WTC11 (cell line): ENCODE measurements around the gene FHIT. TPM values are rescaled to one million over a fixed set of nuclear protein-coding genes. Genes with fewer than 3 reads are reported as not detected.

Source experiments
- ATAC-seq: fragments of 200-7000 bp; cut with Tn5 transposase; 2 replicates; pipeline ENCODE4 v1.10.0; 2021; ENCODE audit warnings: mild to moderate bottlenecking, moderate library complexity
- CTCF ChIA-PET: fragments of 300-600 bp; sonication (Branson Sonifier 250); formaldehyde crosslinking; loops from one replicate; lab custom pipeline; 2021; ENCODE audit warnings: antibody characterized with exemption; lab: Charles Lee
- POLR2A ChIA-PET: fragments of 350-600 bp; sonication (Branson Sonifier 250); formaldehyde crosslinking; loops from one replicate; lab custom pipeline; 2021; ENCODE audit warnings: antibody characterized with exemption; lab: Charles Lee
- DNase-seq: peaks from one replicate; pipeline ENCODE4 v3.0.0; 2021; ENCODE audit warnings: low spot score
- H3K27ac Mint-ChIP-seq: 2 replicates; pipeline ENCODE4 v1.8.0; 2021; ENCODE audit warnings: mixed read lengths
- H3K27me3 Mint-ChIP-seq: 2 replicates; pipeline ENCODE4 v1.8.0; 2021; ENCODE audit warnings: low read depth, mild to moderate bottlenecking, moderate library complexity, mixed read lengths
- H3K36me3 Mint-ChIP-seq: 2 replicates; pipeline ENCODE4 v1.8.0; 2021; ENCODE audit warnings: mixed read lengths
- H3K4me1 Mint-ChIP-seq: 2 replicates; pipeline ENCODE4 v1.8.0; 2022; ENCODE audit warnings: mixed read lengths
- H3K4me3 Mint-ChIP-seq: 2 replicates; pipeline ENCODE4 v1.8.0; 2021; ENCODE audit warnings: mild to moderate bottlenecking, moderate library complexity, mixed read lengths
- H3K9me3 Mint-ChIP-seq: 2 replicates; pipeline ENCODE4 v1.8.0; 2021; ENCODE audit warnings: mixed read lengths
- AR ChIP-seq: fragments of 250-450 bp; sonication (Bioruptor Pico); IDR thresholded peaks from 2 replicates; pipeline ENCODE4 v1.9.0; 2021; ENCODE audit warnings: mild to moderate bottlenecking
- ARID4B ChIP-seq: sonication (generic); formaldehyde crosslinking; IDR thresholded peaks from 2 replicates; pipeline ENCODE4 v1.8.0; 2023; ENCODE audit warnings: missing genetic modification reagents, mild to moderate bottlenecking, borderline replicate concordance
- ATF1 ChIP-seq: sonication (generic); formaldehyde crosslinking; IDR thresholded peaks from 2 replicates; pipeline ENCODE4 v1.8.1; 2023; ENCODE audit warnings: mild to moderate bottlenecking, moderate library complexity, missing genetic modification reagents
- ATF3 ChIP-seq: sonication (generic); formaldehyde crosslinking; conservative IDR thresholded peaks from 2 replicates; pipeline ENCODE4 v1.8.1; 2022; ENCODE audit warnings: mild to moderate bottlenecking, missing genetic modification reagents
- CREB1 ChIP-seq: sonication (generic); formaldehyde crosslinking; IDR thresholded peaks from 2 replicates; pipeline ENCODE4 v1.8.0; 2023; ENCODE audit warnings: mild to moderate bottlenecking, missing genetic modification reagents
- E2F4 ChIP-seq: sonication (generic); formaldehyde crosslinking; IDR thresholded peaks from 2 replicates; pipeline ENCODE4 v1.8.1; 2022; ENCODE audit warnings: low read depth, mild to moderate bottlenecking, moderate library complexity, missing genetic modification reagents, borderline replicate concordance
- ERG ChIP-seq: fragments of 250-450 bp; sonication (Bioruptor Pico); IDR thresholded peaks from 2 replicates; pipeline ENCODE4 v1.8.0; 2021; ENCODE audit warnings: mild to moderate bottlenecking
- GRHL2 ChIP-seq: fragments of 250-450 bp; sonication (Bioruptor Pico); IDR thresholded peaks from 2 replicates; pipeline ENCODE4 v1.8.0; 2022; ENCODE audit warnings: mild to moderate bottlenecking, moderate library complexity; ENCODE audit not compliant: insufficient replicate concordance, severe bottlenecking
- GTF2I ChIP-seq: fragments of 250-450 bp; sonication (Bioruptor Pico); conservative IDR thresholded peaks from 2 replicates; pipeline ENCODE4 v1.4.0; 2021; ENCODE audit warnings: mild to moderate bottlenecking
- JAZF1 ChIP-seq: fragments of 250-450 bp; sonication (Bioruptor Pico); IDR thresholded peaks from 2 replicates; pipeline ENCODE4 v1.9.0; 2021; ENCODE audit warnings: moderate library complexity, mild to moderate bottlenecking, inconsistent platforms
- MAX ChIP-seq: sonication (generic); formaldehyde crosslinking; IDR thresholded peaks from 2 replicates; pipeline ENCODE4 v1.8.0; 2022; ENCODE audit warnings: mild to moderate bottlenecking, missing genetic modification reagents
- NR3C1 ChIP-seq: sonication (generic); formaldehyde crosslinking; conservative IDR thresholded peaks from 2 replicates; pipeline ENCODE4 v1.8.1; 2023; ENCODE audit warnings: low read depth, mild to moderate bottlenecking, missing genetic modification reagents
- PREB ChIP-seq: sonication (generic); formaldehyde crosslinking; IDR thresholded peaks from 2 replicates; pipeline ENCODE4 v1.8.1; 2022; ENCODE audit warnings: mild to moderate bottlenecking, missing genetic modification reagents, moderate library complexity, borderline replicate concordance
- ZNF263 ChIP-seq: sonication (generic); formaldehyde crosslinking; IDR thresholded peaks from 2 replicates; pipeline ENCODE4 v1.8.1; 2022; ENCODE audit warnings: low read depth, mild to moderate bottlenecking, moderate library complexity, missing genetic modification reagents
- ZNF423 ChIP-seq: fragments of 250-450 bp; sonication (Bioruptor Pico); IDR thresholded peaks from 2 replicates; pipeline ENCODE4 v2.1.2; 2022; ENCODE audit warnings: mild to moderate bottlenecking, moderate library complexity
- total RNA-seq: library from RNA; stranded (reverse); gene quantifications from 3 replicates; pipeline ENCODE4 v1.2.3, GENCODE V29; 2021

Gene FHIT
- total RNA-seq, 1 experiment from 2014 or later: 2.6 TPM

- no peak for TF ChIP-seq PREB (CRISPR knock-in tag)
- TF ChIP-seq MAX (CRISPR knock-in tag): no peak
- TF ChIP-seq JAZF1 (CRISPR knock-in tag): no peak
- TF ChIP-seq GRHL2 (CRISPR knock-in tag): no peak
- no peak for TF ChIP-seq ARID4B (CRISPR knock-in tag)
- TF ChIP-seq GTF2I: no peak
- TF ChIP-seq, all 79 proteins: peak for 0
- Mint-ChIP-seq H3K4me3 (no peak overlapping the region), H3K4me1 (peaks cover 9% of the 10 kb centered on the region), H3K27ac (no peak overlapping the region), H3K27me3 (no peaks in the 10 kb centered on the region), H3K36me3 (peaks cover 6% of the 10 kb centered on the region), H3K9me3 (0 out of 2 replicates have a peak, but pooled peaks cover 8% of the 10 kb centered on the region)
- POLR2A ChIA-PET: no interaction called here
- DNase-seq (no peak), ATAC-seq (no peak)
- CTCF ChIA-PET: no interaction called here
Measured at GRCh38 chr3:60445446-60445845, 805.8 kb downstream of the FHIT start.

GRCh38 chr3:60444898-60445437 lies 806.3 kb downstream of the FHIT start:
- H3K27me3 Mint-ChIP-seq: no peaks in the 10 kb centered on the region
- CTCF ChIA-PET: no interaction called here
- H3K36me3 Mint-ChIP-seq: peaks cover 6% of the 10 kb centered on the region
- DNase-seq (no peak), ATAC-seq (peak; percentile 55)
- no peak overlapping the region for H3K27ac Mint-ChIP-seq
- POLR2A ChIA-PET: no interaction called here
- TF ChIP-seq CREB1 (CRISPR knock-in tag): no peak
- TF ChIP-seq ATF1 (CRISPR knock-in tag): no peak
- no peak for TF ChIP-seq ERG (CRISPR knock-in tag)
- no peak for TF ChIP-seq E2F4
- peaks cover 14% of the 10 kb centered on the region for H3K4me1 Mint-ChIP-seq
- no peak overlapping the region for H3K4me3 Mint-ChIP-seq
- 0 out of 2 replicates have a peak, but pooled peaks cover 8% of the 10 kb centered on the region for H3K9me3 Mint-ChIP-seq

- DNase-seq (no peak), ATAC-seq (no peak)
- Mint-ChIP-seq H3K4me3 (no peak overlapping the region), H3K36me3 (peaks cover 6% of the 10 kb centered on the region), H3K4me1 (peaks cover 17% of the 10 kb centered on the region), H3K27me3 (no peaks in the 10 kb centered on the region), H3K9me3 (peaks cover 12% of the 10 kb centered on the region; the same call in 1 of the 2 replicates), H3K27ac (no peak overlapping the region)
- ChIA-PET POLR2A (no interaction called here), CTCF (no interaction called here)
- no peak for TF ChIP-seq ATF3 (CRISPR knock-in tag)
- no peak for TF ChIP-seq AR (CRISPR knock-in tag)
- TF ChIP-seq ZNF263 (CRISPR knock-in tag): no peak
- TF ChIP-seq NR3C1 (CRISPR knock-in tag): no peak
- TF ChIP-seq ZNF423 (CRISPR knock-in tag): no peak
- no peak for TF ChIP-seq MAX (CRISPR knock-in tag)
- TF ChIP-seq E2F4: no peak
- no peak for TF ChIP-seq CREB1 (CRISPR knock-in tag)
Measured at GRCh38 chr3:60440869-60441268, 810.4 kb downstream of the FHIT start.
